Central memory CD8-positive, alpha-beta T cell (primary cell): ENCODE results near the gene BICC1.

Source experiments
- ATAC-seq: fragments of 150-1000 bp; cut with Tn5 transposase; replicated peaks from 2 replicates; pipeline ENCODE4 v1.10.0; 2022; ENCODE audit warnings: mild to moderate bottlenecking, moderate FRiP score, moderate number of reproducible peaks; ENCODE audit not compliant: poor library complexity, severe bottlenecking; ENCODE audit errors: extremely low read depth
- DNase-seq, 2 donors: peaks; one replicate each; pipeline ENCODE4 v3.0.0; 2021; ENCODE audit warnings: low spot score in 2 of 2
- H3K27ac Mint-ChIP-seq: one replicate; pipeline ENCODE4 v1.8.0; 2022; ENCODE audit warnings: low read depth, mild to moderate bottlenecking, moderate library complexity, mixed read lengths
- H3K27me3 Mint-ChIP-seq: one replicate; pipeline ENCODE4 v1.8.0; 2022; ENCODE audit warnings: mixed read lengths
- H3K36me3 Mint-ChIP-seq: one replicate; pipeline ENCODE4 v1.8.0; 2022; ENCODE audit warnings: mild to moderate bottlenecking, moderate library complexity, mixed read lengths; ENCODE audit not compliant: insufficient read depth
- H3K4me1 Mint-ChIP-seq: one replicate; pipeline ENCODE4 v1.8.0; 2022; ENCODE audit warnings: mixed read lengths
- H3K4me3 Mint-ChIP-seq: one replicate; pipeline ENCODE4 v1.8.0; 2022; ENCODE audit warnings: mild to moderate bottlenecking, moderate library complexity, mixed read lengths
- H3K9me3 Mint-ChIP-seq: one replicate; pipeline ENCODE4 v1.8.0; 2022; ENCODE audit warnings: mixed read lengths

BICC1 gene

GRCh38 chr10:58632216-58632615 lies 119.5 kb downstream of the BICC1 start:
- Mint-ChIP-seq H3K9me3 (no peaks in the 10 kb centered on the region), H3K4me3 (no peak overlapping the region), H3K4me1 (no peaks in the 10 kb centered on the region), H3K36me3 (no peaks in the 10 kb centered on the region), H3K27ac (no peak overlapping the region), H3K27me3 (no peaks in the 10 kb centered on the region)
- ATAC-seq (no peak), DNase-seq (no peak)

- H3K36me3 Mint-ChIP-seq, result no peaks in the 10 kb centered on the region
- no peaks in the 10 kb centered on the region for H3K4me1 Mint-ChIP-seq
- no peak overlapping the region for H3K4me3 Mint-ChIP-seq
- ATAC-seq, result no peak
- H3K9me3 Mint-ChIP-seq, result no peaks in the 10 kb centered on the region
- DNase-seq, result no peak
- H3K27me3 Mint-ChIP-seq, result no peaks in the 10 kb centered on the region
- no peak overlapping the region for H3K27ac Mint-ChIP-seq
Observed at GRCh38 chr10:58637352-58637751, 124.7 kb downstream of the BICC1 start.

- Mint-ChIP-seq H3K27ac (no peak overlapping the region), H3K4me1 (no peaks in the 10 kb centered on the region), H3K9me3 (no peaks in the 10 kb centered on the region), H3K36me3 (no peaks in the 10 kb centered on the region), H3K4me3 (no peak overlapping the region), H3K27me3 (no peaks in the 10 kb centered on the region)
- DNase-seq (no peak), ATAC-seq (no peak)
Observed at GRCh38 chr10:58638388-58638787, 125.7 kb downstream of the BICC1 start.

GRCh38 chr10:58641095-58641531 lies 128.4 kb downstream of the BICC1 start:
- no peak overlapping the region for H3K4me3 Mint-ChIP-seq
- no peak overlapping the region for H3K27ac Mint-ChIP-seq
- no peaks in the 10 kb centered on the region for H3K36me3 Mint-ChIP-seq
- H3K4me1 Mint-ChIP-seq, result no peaks in the 10 kb centered on the region
- no peak for DNase-seq
- no peak for ATAC-seq
- no peaks in the 10 kb centered on the region for H3K9me3 Mint-ChIP-seq
- no peaks in the 10 kb centered on the region for H3K27me3 Mint-ChIP-seq

- H3K4me1 Mint-ChIP-seq, result no peaks in the 10 kb centered on the region
- DNase-seq (no peak), ATAC-seq (no peak)
- H3K4me3 Mint-ChIP-seq, result no peak overlapping the region
- H3K27me3 Mint-ChIP-seq, result no peaks in the 10 kb centered on the region
- no peaks in the 10 kb centered on the region for H3K36me3 Mint-ChIP-seq
- H3K9me3 Mint-ChIP-seq, result no peaks in the 10 kb centered on the region
- no peak overlapping the region for H3K27ac Mint-ChIP-seq
Observed at GRCh38 chr10:58641708-58642107, 129.0 kb downstream of the BICC1 start.

- Mint-ChIP-seq H3K4me1 (no peaks in the 10 kb centered on the region), H3K9me3 (no peaks in the 10 kb centered on the region), H3K27me3 (no peaks in the 10 kb centered on the region), H3K27ac (no peak overlapping the region), H3K36me3 (no peaks in the 10 kb centered on the region), H3K4me3 (no peak overlapping the region)
- no peak for DNase-seq
- ATAC-seq, result no peak
Observed at GRCh38 chr10:58642283-58642682, 129.6 kb downstream of the BICC1 start.

GRCh38 chr10:58642916-58643428 lies 130.3 kb downstream of the BICC1 start:
- ATAC-seq, result no peak
- no peaks in the 10 kb centered on the region for H3K9me3 Mint-ChIP-seq
- H3K27me3 Mint-ChIP-seq, result no peaks in the 10 kb centered on the region
- no peaks in the 10 kb centered on the region for H3K36me3 Mint-ChIP-seq
- no peak for DNase-seq
- H3K4me3 Mint-ChIP-seq, result no peak overlapping the region
- H3K27ac Mint-ChIP-seq, result no peak overlapping the region
- H3K4me1 Mint-ChIP-seq, result no peaks in the 10 kb centered on the region

GRCh38 chr10:58644311-58644710 lies 131.6 kb downstream of the BICC1 start:
- no peaks in the 10 kb centered on the region for H3K4me1 Mint-ChIP-seq
- no peaks in the 10 kb centered on the region for H3K27me3 Mint-ChIP-seq
- ATAC-seq, result no peak
- no peaks in the 10 kb centered on the region for H3K36me3 Mint-ChIP-seq
- no peaks in the 10 kb centered on the region for H3K9me3 Mint-ChIP-seq
- no peak overlapping the region for H3K27ac Mint-ChIP-seq
- no peak overlapping the region for H3K4me3 Mint-ChIP-seq
- no peak for DNase-seq

GRCh38 chr10:58645416-58646146 lies 132.9 kb downstream of the BICC1 start:
- ATAC-seq (no peak), DNase-seq (no peak)
- H3K4me1 Mint-ChIP-seq, result no peaks in the 10 kb centered on the region
- no peak overlapping the region for H3K4me3 Mint-ChIP-seq
- H3K36me3 Mint-ChIP-seq, result no peaks in the 10 kb centered on the region
- H3K9me3 Mint-ChIP-seq, result no peaks in the 10 kb centered on the region
- no peaks in the 10 kb centered on the region for H3K27me3 Mint-ChIP-seq
- H3K27ac Mint-ChIP-seq, result no peak overlapping the region

GRCh38 chr10:58647376-58648112 lies 134.9 kb downstream of the BICC1 start:
- H3K4me1 Mint-ChIP-seq, result no peaks in the 10 kb centered on the region
- H3K36me3 Mint-ChIP-seq, result no peaks in the 10 kb centered on the region
- ATAC-seq, result no peak
- no peak overlapping the region for H3K27ac Mint-ChIP-seq
- no peak for DNase-seq
- H3K27me3 Mint-ChIP-seq, result no peaks in the 10 kb centered on the region
- no peak overlapping the region for H3K4me3 Mint-ChIP-seq
- no peaks in the 10 kb centered on the region for H3K9me3 Mint-ChIP-seq

- no peaks in the 10 kb centered on the region for H3K27me3 Mint-ChIP-seq
- no peaks in the 10 kb centered on the region for H3K36me3 Mint-ChIP-seq
- DNase-seq (no peak), ATAC-seq (no peak)
- H3K4me1 Mint-ChIP-seq, result no peaks in the 10 kb centered on the region
- H3K4me3 Mint-ChIP-seq, result no peak overlapping the region
- H3K27ac Mint-ChIP-seq, result no peak overlapping the region
- no peaks in the 10 kb centered on the region for H3K9me3 Mint-ChIP-seq
Observed at GRCh38 chr10:58648131-58648530, 135.5 kb downstream of the BICC1 start.

- Mint-ChIP-seq H3K36me3 (no peaks in the 10 kb centered on the region), H3K9me3 (no peaks in the 10 kb centered on the region), H3K27ac (no peak overlapping the region), H3K4me3 (no peak overlapping the region), H3K4me1 (no peaks in the 10 kb centered on the region), H3K27me3 (no peaks in the 10 kb centered on the region)
- no peak for DNase-seq
- ATAC-seq, result no peak
Observed at GRCh38 chr10:58651040-58651439, 138.4 kb downstream of the BICC1 start.

- Mint-ChIP-seq H3K36me3 (no peaks in the 10 kb centered on the region), H3K27me3 (no peaks in the 10 kb centered on the region), H3K9me3 (no peaks in the 10 kb centered on the region), H3K4me3 (no peak overlapping the region), H3K4me1 (no peaks in the 10 kb centered on the region), H3K27ac (no peak overlapping the region)
- no peak for ATAC-seq
- DNase-seq, result no peak
Observed at GRCh38 chr10:58651742-58652141, 139.1 kb downstream of the BICC1 start.
